Neuronal stem cell (in vitro differentiated cells): Measurements from ENCODE around the gene WSCD2. TPM values are rescaled to one million over a fixed set of nuclear protein-coding genes. Genes with fewer than 3 reads are reported as not detected.

Experiments used
- DNase-seq: peaks from one replicate; pipeline ENCODE4 v3.0.0-alpha.2; 2013; ENCODE audit warnings: low spot score
- H2AFZ ChIP-seq: one replicate; pipeline ENCODE4 v1.6.1; 2013; ENCODE audit warnings: mild to moderate bottlenecking, low read length, inconsistent platforms
- H2AK5ac ChIP-seq: 2 replicates; pipeline ENCODE4 v1.6.1; 2013; ENCODE audit warnings: low read depth, mild to moderate bottlenecking, inconsistent platforms, low read length, moderate library complexity, mixed read lengths
- H2BK120ac ChIP-seq: 2 replicates; pipeline ENCODE4 v1.6.1; 2013; ENCODE audit warnings: low read depth, mild to moderate bottlenecking, inconsistent platforms, low read length, moderate library complexity, mixed read lengths
- H2BK12ac ChIP-seq: one replicate; pipeline ENCODE4 v1.6.1; 2013; ENCODE audit warnings: low read length, inconsistent platforms
- H2BK15ac ChIP-seq: 2 replicates; pipeline ENCODE4 v1.6.1; 2013; ENCODE audit warnings: mild to moderate bottlenecking, low read length, inconsistent platforms, mixed read lengths
- H2BK5ac ChIP-seq: one replicate; pipeline ENCODE4 v1.6.1; 2013; ENCODE audit warnings: inconsistent platforms, mild to moderate bottlenecking, low read length, moderate library complexity
- H3K14ac ChIP-seq: one replicate; pipeline ENCODE4 v1.6.1; 2013; ENCODE audit warnings: low read length, inconsistent platforms
- H3K18ac ChIP-seq: 2 replicates; pipeline ENCODE4 v1.6.1; 2013; ENCODE audit warnings: low read length, inconsistent platforms
- H3K23ac ChIP-seq: 2 replicates; pipeline ENCODE4 v1.6.1; 2013; ENCODE audit warnings: low read depth, mild to moderate bottlenecking, mixed read lengths, low read length, inconsistent platforms; ENCODE audit not compliant: poor library complexity
- H3K27ac ChIP-seq: replicated peaks from 3 replicates; pipeline ENCODE4 v1.5.1; 2013; ENCODE audit warnings: low read length, inconsistent platforms
- H3K27me3 ChIP-seq, 3 experiments: 2 replicates each; pipeline ENCODE4 v1.6.1; 2013; ENCODE audit warnings: low read length in 3 of 3, mild to moderate bottlenecking in 2 of 3, inconsistent platforms in 1 of 3, low read depth in 1 of 3, mixed read lengths in 1 of 3, moderate library complexity in 1 of 3; ENCODE audit not compliant: control insufficient read depth in 3 of 3, insufficient read depth in 3 of 3
- H3K36me3 ChIP-seq, 2 donors: replicated peaks in 1 of 2; 2 replicates each; pipeline ENCODE4 v1.6.1; 2013; ENCODE audit warnings: low read length in 2 of 2; ENCODE audit not compliant: control insufficient read depth in 2 of 2, insufficient read depth in 2 of 2
- H3K4ac ChIP-seq: 2 replicates; pipeline ENCODE4 v1.6.1; 2013; ENCODE audit warnings: inconsistent platforms, mild to moderate bottlenecking, low read length, moderate library complexity
- H3K4me1 ChIP-seq, 2 donors: 1 replicate in 1 of 2; 2 replicates in 1 of 2; pipeline ENCODE4 v1.6.1; 2013; ENCODE audit warnings: low read length in 2 of 2, low read depth in 1 of 2; ENCODE audit not compliant: control insufficient read depth in 2 of 2, insufficient read depth in 1 of 2
- H3K4me2 ChIP-seq: one replicate; pipeline ENCODE4 v1.6.1; 2013; ENCODE audit warnings: mild to moderate bottlenecking, low read length, inconsistent platforms; ENCODE audit not compliant: insufficient read depth, poor library complexity, severe bottlenecking
- H3K4me3 ChIP-seq, 2 donors: 2 replicates each; pipeline ENCODE4 v1.5.1; 2013; ENCODE audit warnings: low read length in 2 of 2, mild to moderate bottlenecking in 2 of 2, inconsistent platforms in 1 of 2, moderate library complexity in 1 of 2
- H3K79me1 ChIP-seq: one replicate; pipeline ENCODE4 v1.6.1; 2013; ENCODE audit warnings: low read depth, mild to moderate bottlenecking, inconsistent platforms, low read length, moderate library complexity
- H3K9ac ChIP-seq: one replicate; pipeline ENCODE4 v1.6.1; 2013; ENCODE audit warnings: mild to moderate bottlenecking, low read depth, low read length, inconsistent platforms; ENCODE audit not compliant: poor library complexity
- H3K9me3 ChIP-seq, 2 donors: replicated peaks in 1 of 2; 2 replicates each; pipeline versions ENCODE3 to v1.6.1; 2013; ENCODE audit warnings: low read length in 2 of 2, mild to moderate bottlenecking in 2 of 2, inconsistent platforms in 1 of 2, low read depth in 1 of 2, mixed read lengths in 1 of 2, moderate library complexity in 1 of 2; ENCODE audit not compliant: control insufficient read depth in 2 of 2, insufficient read depth in 1 of 2
- H4K8ac ChIP-seq: one replicate; pipeline ENCODE4 v1.6.1; 2013; ENCODE audit warnings: low read depth, mild to moderate bottlenecking, inconsistent platforms, low read length, moderate library complexity
- H4K91ac ChIP-seq: one replicate; pipeline ENCODE4 v1.6.1; 2013; ENCODE audit warnings: low read length, low read depth, mild to moderate bottlenecking, inconsistent platforms; ENCODE audit not compliant: poor library complexity
- WGBS, 2 donors: extraction: QIAGEN DNeasy Blood & Tissue Kit; methylation state at CpG; one replicate each; pipeline ENCODE4 v1.1.7; 2013; ENCODE audit warnings: missing lambda C conversion rate in 2 of 2, mixed read lengths in 1 of 2; ENCODE audit not compliant: insufficient read length in 2 of 2, insufficient replicate concordance in 1 of 2; ENCODE audit errors: extremely low coverage in 2 of 2; 5-methylcytosine and 5-hydroxymethylcytosine counted together
- polyA plus RNA-seq, 2 experiments: library from polyadenylated mRNA; stranded (reverse); fragments of 200-250 nt; gene quantifications; one replicate each; pipeline ENCODE4 v1.2.3, GENCODE V29; 2013

Gene WSCD2
- polyA plus RNA-seq (2013, experiment 1 of 2), result 0.70 TPM
- polyA plus RNA-seq (2013, experiment 2 of 2), result 0.64 TPM

DNA sequence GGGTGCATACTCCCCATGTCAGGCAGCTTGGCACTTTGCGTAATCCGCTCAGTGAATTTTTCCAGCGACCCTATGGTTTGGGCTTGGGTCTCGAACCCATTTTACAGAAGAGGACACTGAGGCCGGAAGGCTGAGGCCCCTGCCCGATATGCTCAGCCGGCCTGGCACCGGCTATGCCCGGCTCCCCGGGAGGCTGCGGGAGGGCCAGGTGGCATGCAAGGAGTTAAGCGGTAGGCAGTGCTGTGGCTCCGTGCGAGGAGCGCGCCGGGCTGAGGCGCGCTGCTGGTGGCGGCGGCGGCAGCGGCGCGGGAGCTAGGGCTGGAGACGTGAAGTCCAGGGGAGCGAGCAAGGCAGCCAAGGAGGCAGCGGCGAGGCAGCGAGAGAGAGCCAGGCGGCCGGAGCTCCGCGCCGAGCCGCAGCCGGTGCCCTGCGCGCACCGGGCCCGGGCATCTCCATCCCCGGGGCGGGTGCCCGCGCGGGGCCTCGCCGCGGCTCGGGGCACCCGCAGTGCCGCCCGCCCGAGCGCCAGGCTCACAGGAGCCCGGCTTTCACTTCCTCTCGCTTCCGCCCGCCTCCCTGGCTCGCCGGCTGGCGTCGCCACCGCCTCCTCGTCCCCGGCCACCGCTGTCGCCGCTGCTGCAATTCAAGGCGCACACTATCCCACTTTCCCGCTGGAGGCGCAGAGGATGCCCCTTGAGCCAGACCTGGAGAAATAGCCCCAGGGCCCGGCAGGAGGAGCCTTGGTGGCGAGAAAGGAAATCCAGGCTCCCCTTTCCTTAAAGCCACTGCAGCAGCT, at the start of gene WSCD2:
Gene WSCD2, plus strand, starts transcription at position 272 of the 796 bp plus-strand sequence. CDS start 66,545 bp downstream, outside the sequence.
- Histone ChIP-seq H4K91ac (no peak within 1 kb of the TSS), H3K79me1 (no peaks in the 10 kb centered on the region), H2AK5ac (no peak within 1 kb of the TSS), H3K9me3 (no peaks in the 10 kb centered on the region), H3K4me1 (peaks cover 0 to 4% of the 10 kb centered on the region in 2 donors), H3K18ac (peak within 1 kb of the TSS; percentile 86), H4K8ac (no peak within 1 kb of the TSS), H3K14ac (peak within 1 kb of the TSS; percentile 57), H3K27ac (peak within 1 kb of the TSS; percentile 72), H2BK12ac (no peak within 1 kb of the TSS), H2AFZ (peak within 1 kb of the TSS; percentile 94), H3K36me3 (no peaks in the 10 kb centered on the region), H2BK15ac (no peak within 1 kb of the TSS), H3K4me2 (peak within 1 kb of the TSS; percentile 95), H3K27me3 (peaks cover 0 to 26% (median 0%) of the 10 kb centered on the region in 3 experiments), H3K23ac (peak within 1 kb of the TSS; percentile 62), H3K4ac (no peak within 1 kb of the TSS), H2BK5ac (no peak within 1 kb of the TSS), H3K9ac (no peak within 1 kb of the TSS), H2BK120ac (no peak within 1 kb of the TSS), H3K4me3 (peak within 1 kb of the TSS; percentile 49 to 80)
- peak; percentile 87 for DNase-seq
- no CpG with 5 or more reads among the region's 74 CpGs for WGBS, 2 donors

DNA sequence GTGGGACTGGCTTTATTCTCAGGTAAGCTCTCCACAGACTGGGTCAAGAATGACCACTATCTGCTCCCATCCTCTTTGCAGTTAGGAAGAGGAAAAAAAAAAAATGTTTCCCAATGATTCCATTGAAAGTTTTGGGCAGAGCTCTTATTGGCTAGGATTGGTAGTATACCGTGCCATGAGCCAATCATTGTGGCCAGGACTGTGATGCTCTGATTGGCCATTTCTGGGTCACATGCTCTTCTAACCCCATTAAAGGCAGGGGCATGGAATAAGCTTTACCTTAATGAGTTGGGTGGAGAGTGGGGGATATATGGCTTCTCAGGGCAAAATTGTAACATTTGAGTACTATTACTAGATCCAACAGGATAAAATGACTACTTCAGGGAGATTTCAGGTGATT, 49.4 kb upstream of the WSCD2 start:
- Histone ChIP-seq H3K4me3 (no peak overlapping the region), H2AK5ac (no peak overlapping the region), H3K79me1 (no peaks in the 10 kb centered on the region), H3K4me1 (peaks cover 10% of the 10 kb centered on the region in 2 donors), H3K23ac (no peak overlapping the region), H3K27me3 (no peaks in the 10 kb centered on the region), H2BK12ac (no peak overlapping the region), H4K91ac (no peak overlapping the region), H2BK5ac (no peak overlapping the region), H3K27ac (no peak overlapping the region), H2AFZ (no peak overlapping the region), H3K9ac (no peak overlapping the region), H3K18ac (no peak overlapping the region), H3K36me3 (no peaks in the 10 kb centered on the region), H3K4ac (no peak overlapping the region), H4K8ac (no peak overlapping the region), H3K4me2 (no peak overlapping the region), H3K14ac (no peak overlapping the region), H3K9me3 (peaks cover 0 to 3% of the 10 kb centered on the region in 2 donors), H2BK15ac (no peak overlapping the region), H2BK120ac (no peak overlapping the region)
- WGBS, 2 donors, result no CpG with 5 or more reads among the region's 1 CpG
- no peak for DNase-seq

DNA sequence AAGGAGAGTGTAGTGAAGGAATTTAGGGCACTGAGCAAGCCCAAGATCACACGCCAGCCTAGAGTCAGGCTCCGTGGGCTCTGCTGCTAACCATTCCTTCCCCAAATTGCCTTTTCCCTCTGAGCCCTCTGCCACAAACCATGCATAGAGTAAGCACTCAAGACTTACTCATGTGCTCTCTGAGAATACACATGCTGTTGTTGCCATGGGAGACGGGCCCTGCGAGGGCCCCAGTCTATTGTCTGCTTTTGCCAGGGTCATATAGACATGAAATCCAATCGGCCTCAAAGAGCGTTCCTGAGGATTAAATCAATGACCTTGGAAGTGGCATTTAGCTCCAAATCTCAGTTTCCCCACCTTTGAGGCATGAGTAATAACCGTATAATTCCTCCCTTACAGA, 48.7 kb upstream of the WSCD2 start:
- Histone ChIP-seq H3K4me2 (no peak overlapping the region), H4K91ac (no peak overlapping the region), H3K4me3 (no peak overlapping the region), H3K4me1 (peaks cover 10% of the 10 kb centered on the region in 2 donors), H2BK5ac (no peak overlapping the region), H3K79me1 (no peaks in the 10 kb centered on the region), H3K4ac (no peak overlapping the region), H3K27ac (no peak overlapping the region), H4K8ac (no peak overlapping the region), H3K9me3 (peaks cover 0 to 3% of the 10 kb centered on the region in 2 donors), H2AFZ (peak overlapping the region; percentile 18), H2BK12ac (no peak overlapping the region), H2BK15ac (no peak overlapping the region), H3K27me3 (no peaks in the 10 kb centered on the region), H3K18ac (no peak overlapping the region), H3K9ac (no peak overlapping the region), H3K14ac (no peak overlapping the region), H2BK120ac (no peak overlapping the region), H3K36me3 (no peaks in the 10 kb centered on the region), H2AK5ac (no peak overlapping the region), H3K23ac (no peak overlapping the region)
- DNase-seq, result no peak
- WGBS, 2 donors, result no CpG with 5 or more reads among the region's 7 CpGs

DNA sequence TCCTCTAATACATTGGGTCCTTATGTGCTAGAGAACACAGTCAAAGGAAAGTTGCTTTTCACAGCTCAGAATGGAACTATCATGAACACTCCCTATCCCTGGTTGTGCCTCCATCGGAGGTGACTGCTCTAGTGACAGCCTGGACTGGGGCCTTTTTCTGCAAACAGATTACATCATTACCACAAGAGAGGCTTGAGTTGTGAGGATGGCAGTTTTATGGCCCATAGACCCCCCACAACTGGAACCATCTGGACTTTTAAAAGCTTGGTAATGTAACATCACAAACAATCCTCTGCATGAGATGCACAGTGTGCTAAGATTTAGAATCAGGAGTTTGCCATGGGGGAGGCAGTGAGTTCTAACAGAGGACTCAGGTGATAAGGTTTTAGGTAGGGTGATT, 46.6 kb upstream of the WSCD2 start:
- no peak overlapping the region for H3K4ac ChIP-seq
- H3K27me3 ChIP-seq, result no peaks in the 10 kb centered on the region
- H4K91ac ChIP-seq, result no peak overlapping the region
- no peak overlapping the region for H4K8ac ChIP-seq
- H3K4me2 ChIP-seq, result no peak overlapping the region
- H2BK5ac ChIP-seq, result no peak overlapping the region
- H3K4me1 ChIP-seq, result peaks cover 8% of the 10 kb centered on the region in 2 donors
- WGBS, 2 donors, result no CpG with 5 or more reads among the region's 1 CpG
- H2AK5ac ChIP-seq, result no peak overlapping the region
- no peak overlapping the region for H3K4me3 ChIP-seq
- H3K36me3 ChIP-seq, result no peaks in the 10 kb centered on the region
- no peak overlapping the region for H3K23ac ChIP-seq
- H3K14ac ChIP-seq, result no peak overlapping the region
- no peak overlapping the region for H3K18ac ChIP-seq
- H3K27ac ChIP-seq, result no peak overlapping the region
- no peaks in the 10 kb centered on the region for H3K79me1 ChIP-seq
- DNase-seq, result no peak
- no peak overlapping the region for H3K9ac ChIP-seq
- H3K9me3 ChIP-seq, result peaks cover 0 to 4% of the 10 kb centered on the region in 2 donors
- H2BK120ac ChIP-seq, result no peak overlapping the region
- no peak overlapping the region for H2AFZ ChIP-seq
- H2BK15ac ChIP-seq, result no peak overlapping the region
- no peak overlapping the region for H2BK12ac ChIP-seq
